Bone marrow (tissue), 2 donors: ENCODE results near the gene PLA2R1.

Source experiments
- DNase-seq, 2 donors: peaks; one replicate each; lab custom pipeline; 2025; lab: John Stamatoyannopoulos, UW

Gene PLA2R1

GRCh38 chr2:159895258-159896065 lies 167.0 kb downstream of the PLA2R1 start:
- DNase-seq = no peak

GRCh38 chr2:159894145-159894838 lies 168.1 kb downstream of the PLA2R1 start:
- DNase-seq = no peak

GRCh38 chr2:159892990-159893810 lies 169.2 kb downstream of the PLA2R1 start:
- no peak for DNase-seq

GRCh38 chr2:159891917-159892730 lies 170.3 kb downstream of the PLA2R1 start:
- no peak for DNase-seq

DNA sequence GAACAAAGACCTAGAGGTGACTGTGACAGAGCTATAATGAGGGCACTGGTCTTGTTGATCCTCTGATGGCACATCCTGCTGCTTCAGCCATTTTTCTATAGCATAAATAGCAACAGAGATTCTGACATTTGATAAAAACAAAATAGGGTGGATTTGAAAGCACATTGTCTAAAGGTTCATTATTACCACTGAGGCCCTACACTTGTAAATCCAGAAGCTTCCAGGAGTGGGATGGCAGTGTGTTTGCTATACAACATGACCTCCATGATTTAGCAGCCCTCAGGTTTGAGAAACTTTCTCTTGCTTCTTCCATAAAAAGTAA lies 171.2 kb downstream of the PLA2R1 start:
- no peak for DNase-seq

- DNase-seq = peak in 1 of 2 donors; percentile 68
Measured at GRCh38 chr2:159890551-159891266, 171.7 kb downstream of the PLA2R1 start.

- no peak for DNase-seq
Measured at GRCh38 chr2:159882130-159882745, 180.2 kb downstream of the PLA2R1 start.
